ENCODE data around the gene ANKRD9.

Gene ANKRD9

GRCh38 chr14:102513899-102514772, 4.6 kb upstream of the ANKRD9 start:
- no peak for DNase-seq (ENCODE audit: low spot score)

- DNase-seq (ENCODE audit: low spot score), result no peak
Observed at GRCh38 chr14:102512793-102513300, 3.3 kb upstream of the ANKRD9 start.

- DNase-seq (ENCODE audit: low spot score), result no peak
Observed at GRCh38 chr14:102511538-102511937, 2.0 kb upstream of the ANKRD9 start.

- DNase-seq (ENCODE audit: low spot score), result no peak
Observed at GRCh38 chr14:102510616-102511520, 1.3 kb upstream of the ANKRD9 start.

- DNase-seq (ENCODE audit: low spot score), result peak; percentile 77
Observed at GRCh38 chr14:102508774-102509745, 516 bp downstream of the ANKRD9 start.

- DNase-seq (ENCODE audit: low spot score), result no peak
Observed at GRCh38 chr14:102508410-102508773, 1.2 kb downstream of the ANKRD9 start.

GRCh38 chr14:102507857-102508312, 1.7 kb downstream of the ANKRD9 start:
- no peak for DNase-seq (ENCODE audit: low spot score)

GRCh38 chr14:102507081-102507856, 2.3 kb downstream of the ANKRD9 start:
- DNase-seq (ENCODE audit: low spot score), result no peak

- no peak for DNase-seq (ENCODE audit: low spot score)
Observed at GRCh38 chr14:102506626-102506925, 3.0 kb downstream of the ANKRD9 start.

- no peak for DNase-seq (ENCODE audit: low spot score)
Observed at GRCh38 chr14:102505775-102506625, 3.6 kb downstream of the ANKRD9 start.

GRCh38 chr14:102505000-102505619, 4.5 kb downstream of the ANKRD9 start:
- DNase-seq (ENCODE audit: low spot score), result no peak

- DNase-seq (ENCODE audit: low spot score), result no peak
Observed at GRCh38 chr14:102504328-102504999, 5.1 kb downstream of the ANKRD9 start.

GRCh38 chr14:102503641-102504327, 5.8 kb downstream of the ANKRD9 start:
- no peak for DNase-seq (ENCODE audit: low spot score)

GRCh38 chr14:102502571-102502970, 7.0 kb downstream of the ANKRD9 start:
- no peak for DNase-seq (ENCODE audit: low spot score)

- no peak for DNase-seq (ENCODE audit: low spot score)
Observed at GRCh38 chr14:102501751-102502315, 7.7 kb downstream of the ANKRD9 start.

- DNase-seq (ENCODE audit: low spot score), result no peak
Observed at GRCh38 chr14:102500713-102501112, 8.9 kb downstream of the ANKRD9 start.

- peak; percentile 81 for DNase-seq (ENCODE audit: low spot score)
Observed at GRCh38 chr14:102500158-102500662, 9.4 kb downstream of the ANKRD9 start.
